ENCODE measurements around the gene KAT5. TPM values are rescaled to one million over a fixed set of nuclear protein-coding genes. Genes with fewer than 3 reads are reported as not detected.
A peak's percentile ranks its signal among the peaks of the same experiment; 100 is the strongest.
"Not testable (repeated sequence)": the region's sequence is repeated elsewhere in the genome, so short reads cannot be mapped to it uniquely, and the experiment has no call there.

Gene KAT5
- total RNA-seq, 1 donor from 2014 or later, result 77.5 TPM

DNA sequence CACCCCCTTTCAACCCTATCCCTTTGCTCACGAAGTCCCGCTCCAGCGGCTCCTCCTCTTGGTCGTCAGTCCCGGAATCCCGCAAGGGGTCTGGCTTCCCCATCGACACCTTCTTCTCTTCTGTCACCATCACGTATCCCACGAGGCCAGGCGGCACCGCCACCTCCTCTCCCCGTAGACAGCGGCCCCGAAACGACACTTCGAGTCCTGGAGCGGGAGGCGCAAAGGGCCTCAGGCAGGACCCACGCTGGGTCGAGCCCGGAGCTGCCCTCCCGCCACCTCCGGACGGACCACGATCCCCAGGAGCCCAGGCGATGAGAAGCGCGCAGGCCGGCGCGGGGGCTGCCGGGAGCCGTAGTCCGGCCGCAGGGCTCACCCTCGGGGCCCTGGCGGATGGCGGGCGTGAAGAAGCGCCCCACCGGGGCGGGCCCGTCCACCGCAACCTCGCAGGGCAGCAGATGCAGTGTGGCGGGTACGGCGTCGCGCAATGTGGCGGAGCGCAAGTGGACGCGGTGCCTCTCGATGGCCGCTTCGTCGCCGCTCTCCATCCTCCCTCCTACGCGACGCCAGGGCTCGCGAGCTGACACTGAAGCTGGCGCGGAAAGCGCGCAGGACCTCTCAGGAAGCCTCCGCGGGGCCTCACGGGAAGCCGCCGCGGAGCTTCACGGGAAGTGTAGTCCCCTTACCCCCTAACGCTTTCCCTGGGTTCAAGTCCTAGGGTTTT lies 8.3 kb downstream of the KAT5 start, which contains the start of gene RNASEH2C:
Gene RNASEH2C, minus strand, starts transcription at position 588 of the 724 bp plus-strand sequence. Its CDS starts 40 bp downstream, at position 548.
- Histone ChIP-seq H3K27me3 (no peaks in the 10 kb centered on the region), H3K4me3 (peak within 1 kb of the TSS; percentile 66), H3K9me3 (no peaks in the 10 kb centered on the region), H3K4me1 (peaks cover 19% of the 10 kb centered on the region), H3K27ac (peak within 1 kb of the TSS; percentile 80), H3K36me3 (peaks cover 42% of the 10 kb centered on the region)
- TF ChIP-seq, protein P1, sequence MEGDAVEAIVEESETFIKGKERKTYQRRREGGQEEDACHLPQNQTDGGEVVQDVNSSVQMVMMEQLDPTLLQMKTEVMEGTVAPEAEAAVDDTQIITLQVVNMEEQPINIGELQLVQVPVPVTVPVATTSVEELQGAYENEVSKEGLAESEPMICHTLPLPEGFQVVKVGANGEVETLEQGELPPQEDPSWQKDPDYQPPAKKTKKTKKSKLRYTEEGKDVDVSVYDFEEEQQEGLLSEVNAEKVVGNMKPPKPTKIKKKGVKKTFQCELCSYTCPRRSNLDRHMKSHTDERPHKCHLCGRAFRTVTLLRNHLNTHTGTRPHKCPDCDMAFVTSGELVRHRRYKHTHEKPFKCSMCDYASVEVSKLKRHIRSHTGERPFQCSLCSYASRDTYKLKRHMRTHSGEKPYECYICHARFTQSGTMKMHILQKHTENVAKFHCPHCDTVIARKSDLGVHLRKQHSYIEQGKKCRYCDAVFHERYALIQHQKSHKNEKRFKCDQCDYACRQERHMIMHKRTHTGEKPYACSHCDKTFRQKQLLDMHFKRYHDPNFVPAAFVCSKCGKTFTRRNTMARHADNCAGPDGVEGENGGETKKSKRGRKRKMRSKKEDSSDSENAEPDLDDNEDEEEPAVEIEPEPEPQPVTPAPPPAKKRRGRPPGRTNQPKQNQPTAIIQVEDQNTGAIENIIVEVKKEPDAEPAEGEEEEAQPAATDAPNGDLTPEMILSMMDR (IDR thresholded peaks at IDR 0.05), result no peak
- DNase-seq (peak; percentile 94), ATAC-seq (peak; percentile 98)
- intact Hi-C loops (cut with DNase I), result no loop called here

DNA sequence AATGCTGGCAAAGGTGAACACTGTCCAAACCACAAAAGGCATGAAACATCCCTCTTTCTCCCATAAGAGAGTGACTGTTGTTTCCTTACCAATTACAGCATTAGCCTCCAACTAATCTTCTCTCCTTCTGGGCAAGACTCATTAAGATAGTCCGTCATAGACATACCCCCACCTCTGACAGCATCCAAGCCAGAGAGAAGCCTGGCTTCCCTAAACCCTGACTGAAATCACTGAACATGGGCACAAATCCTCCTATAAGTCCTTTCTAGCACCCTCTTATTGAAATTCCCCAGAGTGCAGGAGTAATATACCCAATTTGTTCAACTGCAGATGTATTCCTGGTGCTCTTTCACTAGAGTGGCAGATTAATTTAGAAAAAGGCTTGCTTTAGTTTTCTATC lies 10.2 kb downstream of the KAT5 start:
- no peaks in the 10 kb centered on the region for H3K27me3 ChIP-seq
- peaks cover 23% of the 10 kb centered on the region for H3K36me3 ChIP-seq
- ATAC-seq, result no peak
- no peak overlapping the region for H3K27ac ChIP-seq
- H3K4me1 ChIP-seq, result peaks cover 19% of the 10 kb centered on the region
- no peak overlapping the region for H3K4me3 ChIP-seq
- no peaks in the 10 kb centered on the region for H3K9me3 ChIP-seq
- DNase-seq, result no peak
- TF ChIP-seq, protein P1 (IDR thresholded peaks at IDR 0.05), result no peak
- intact Hi-C loops (cut with DNase I), result no loop called here

DNA sequence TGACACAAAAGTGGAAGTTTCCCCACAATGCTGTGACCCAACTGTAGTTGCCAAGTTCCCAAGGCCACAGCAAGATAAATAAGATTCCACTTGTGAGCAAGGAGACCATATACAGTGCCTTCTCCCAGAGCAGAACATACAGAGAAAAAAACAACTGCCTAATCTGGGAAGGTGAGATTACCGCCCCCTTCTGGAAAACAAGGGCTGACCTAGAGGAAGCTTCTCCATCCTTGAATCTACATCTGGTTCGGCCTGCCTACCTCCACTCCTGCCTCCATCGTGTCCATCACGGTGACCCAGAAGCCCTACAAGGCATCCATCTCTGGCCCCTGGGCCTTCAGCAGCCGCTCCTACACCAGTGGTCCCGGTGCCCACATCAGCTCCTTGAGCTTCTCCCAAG lies 14.6 kb downstream of the KAT5 start:
- TF ChIP-seq, protein P1 (IDR thresholded peaks at IDR 0.05), result no peak
- intact Hi-C loops (cut with DNase I), result no loop called here
- ATAC-seq (peak; percentile 34), DNase-seq (no peak)
- Histone ChIP-seq H3K4me1 (no peaks in the 10 kb centered on the region), H3K4me3 (no peak overlapping the region), H3K27ac (no peak overlapping the region), H3K36me3 (no peaks in the 10 kb centered on the region), H3K9me3 (no peaks in the 10 kb centered on the region), H3K27me3 (no peaks in the 10 kb centered on the region)

GRCh38 chr11:65727865-65728264 lies 15.8 kb downstream of the KAT5 start:
- no peaks in the 10 kb centered on the region for H3K36me3 ChIP-seq
- TF ChIP-seq, protein P1 (IDR thresholded peaks at IDR 0.05), result no peak
- intact Hi-C loops (cut with DNase I), result no loop called here
- no peak for DNase-seq
- H3K4me3 ChIP-seq, result no peak overlapping the region
- no peak for ATAC-seq
- H3K9me3 ChIP-seq, result no peaks in the 10 kb centered on the region
- H3K4me1 ChIP-seq, result no peaks in the 10 kb centered on the region
- H3K27ac ChIP-seq, result no peak overlapping the region
- no peaks in the 10 kb centered on the region for H3K27me3 ChIP-seq

GRCh38 chr11:65730461-65730860 lies 18.4 kb downstream of the KAT5 start:
- Histone ChIP-seq H3K4me1 (no peaks in the 10 kb centered on the region), H3K4me3 (no peak overlapping the region), H3K27ac (no peak overlapping the region), H3K36me3 (no peaks in the 10 kb centered on the region), H3K9me3 (no peaks in the 10 kb centered on the region), H3K27me3 (no peaks in the 10 kb centered on the region)
- ATAC-seq (no peak), DNase-seq (no peak)
- intact Hi-C loops (cut with DNase I), result no loop called here
- TF ChIP-seq, protein P1 (IDR thresholded peaks at IDR 0.05), result no peak

DNA sequence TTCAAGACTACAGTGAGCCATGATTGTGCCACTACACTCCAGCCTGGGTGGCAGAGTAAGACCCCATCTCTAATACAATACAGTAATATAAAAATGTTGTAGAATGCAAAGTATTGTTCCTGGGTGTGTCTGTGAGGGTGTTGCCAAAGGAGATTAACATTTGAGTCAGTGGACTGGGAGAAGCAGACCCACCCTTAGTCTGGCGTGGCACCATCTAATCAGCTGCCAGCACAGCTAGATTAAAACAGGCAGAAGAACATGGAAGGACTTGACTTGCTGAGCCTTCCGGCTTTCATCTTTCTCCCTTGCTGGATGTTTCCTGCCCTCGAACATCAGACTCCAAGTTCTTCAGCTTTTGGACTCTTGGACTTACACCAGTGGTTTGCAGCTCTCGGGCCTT lies 23.1 kb downstream of the KAT5 start:
- H3K4me1 ChIP-seq; intact Hi-C loops (cut with DNase I); H3K27ac ChIP-seq; ATAC-seq; H3K27me3 ChIP-seq; H3K4me3 ChIP-seq; H3K36me3 ChIP-seq; H3K9me3 ChIP-seq; DNase-seq: not testable (repeated sequence)

Measured in upper lobe of right lung (tissue), 1 donor.